ENCODE data around the gene CEP350. TPM values are rescaled to one million over a fixed set of nuclear protein-coding genes. Genes with fewer than 3 reads are reported as not detected.

The CEP350 gene, protein sequence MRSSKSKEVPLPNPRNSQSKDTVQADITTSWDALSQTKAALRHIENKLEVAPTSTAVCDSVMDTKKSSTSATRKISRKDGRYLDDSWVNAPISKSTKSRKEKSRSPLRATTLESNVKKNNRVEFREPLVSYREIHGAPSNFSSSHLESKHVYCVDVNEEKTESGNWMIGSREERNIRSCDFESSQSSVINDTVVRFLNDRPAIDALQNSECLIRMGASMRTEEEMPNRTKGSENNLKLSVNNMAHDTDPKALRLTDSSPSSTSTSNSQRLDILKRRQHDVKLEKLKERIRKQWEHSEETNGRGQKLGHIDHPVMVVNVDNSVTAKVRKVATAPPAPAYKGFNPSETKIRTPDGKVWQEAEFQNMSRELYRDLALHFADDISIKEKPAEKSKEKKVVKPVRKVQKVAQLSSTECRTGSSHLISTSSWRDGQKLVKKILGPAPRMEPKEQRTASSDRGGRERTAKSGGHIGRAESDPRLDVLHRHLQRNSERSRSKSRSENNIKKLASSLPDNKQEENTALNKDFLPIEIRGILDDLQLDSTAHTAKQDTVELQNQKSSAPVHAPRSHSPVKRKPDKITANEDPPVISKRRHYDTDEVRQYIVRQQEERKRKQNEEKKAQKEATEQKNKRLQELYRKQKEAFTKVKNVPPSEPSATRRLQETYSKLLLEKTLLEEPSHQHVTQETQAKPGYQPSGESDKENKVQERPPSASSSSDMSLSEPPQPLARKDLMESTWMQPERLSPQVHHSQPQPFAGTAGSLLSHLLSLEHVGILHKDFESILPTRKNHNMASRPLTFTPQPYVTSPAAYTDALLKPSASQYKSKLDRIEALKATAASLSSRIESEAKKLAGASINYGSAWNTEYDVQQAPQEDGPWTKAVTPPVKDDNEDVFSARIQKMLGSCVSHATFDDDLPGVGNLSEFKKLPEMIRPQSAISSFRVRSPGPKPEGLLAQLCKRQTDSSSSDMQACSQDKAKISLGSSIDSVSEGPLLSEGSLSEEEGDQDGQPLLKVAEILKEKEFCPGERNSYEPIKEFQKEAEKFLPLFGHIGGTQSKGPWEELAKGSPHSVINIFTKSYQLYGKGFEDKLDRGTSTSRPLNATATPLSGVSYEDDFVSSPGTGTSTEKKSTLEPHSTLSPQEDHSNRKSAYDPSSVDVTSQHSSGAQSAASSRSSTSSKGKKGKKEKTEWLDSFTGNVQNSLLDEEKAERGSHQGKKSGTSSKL (N-terminal part only)
- 10 to 100 TPM; 34.4 to 37.6 TPM for total RNA-seq

DNA sequence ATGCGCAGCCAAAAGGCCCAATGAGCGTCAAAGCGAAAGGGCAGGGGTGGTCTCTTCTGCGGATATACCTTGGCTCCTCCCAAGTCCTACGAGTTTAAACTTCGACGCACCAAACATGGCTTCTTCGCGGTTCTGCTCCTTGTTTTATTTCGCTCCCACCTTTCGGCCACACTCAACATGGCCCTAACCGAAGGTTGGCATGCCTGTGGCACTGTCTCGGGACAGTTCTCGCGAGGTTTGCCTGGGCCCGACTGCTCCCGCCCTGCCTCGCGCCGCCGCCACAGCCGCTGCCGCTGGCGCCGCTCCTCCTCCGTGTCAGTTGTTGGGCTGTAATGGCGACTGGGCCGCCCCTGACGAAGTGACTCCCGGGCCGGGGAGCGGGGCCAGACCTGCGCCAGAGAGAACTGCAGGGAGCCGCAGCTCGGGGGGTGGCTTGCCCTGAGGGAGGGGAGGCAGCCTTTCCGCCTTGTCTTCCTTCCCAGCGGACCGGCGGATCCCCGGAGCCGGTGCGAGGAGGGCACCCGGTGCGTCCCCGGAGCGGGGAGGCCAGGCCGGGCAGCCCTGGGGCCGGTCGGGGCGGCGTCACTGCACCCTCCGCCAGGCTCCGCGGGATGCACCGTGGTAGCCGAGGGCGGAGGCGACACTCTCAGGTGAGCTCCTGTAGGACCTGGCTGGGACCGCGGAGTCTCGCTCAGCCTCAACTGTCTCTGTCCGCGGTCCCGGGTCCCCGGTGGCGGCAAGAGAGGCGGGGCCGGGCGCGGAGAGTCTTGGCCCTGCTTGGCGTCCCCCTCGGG is at the start of gene CEP350:
TSS of gene CEP350 (plus strand) at position 318 of the 794 bp plus-strand sequence. CDS start 31,372 bp downstream, outside the sequence.
- Mint-ChIP-seq H3K36me3 (peaks cover 2% of the 10 kb centered on the region), H3K27me3 (no peaks in the 10 kb centered on the region), H3K27ac (peak within 1 kb of the TSS; percentile 96), H3K4me1 (peaks cover 37% of the 10 kb centered on the region), H3K9me3 (no peaks in the 10 kb centered on the region), H3K4me3 (peak within 1 kb of the TSS; percentile 88)
- peak; percentile 98 for DNase-seq

DNA sequence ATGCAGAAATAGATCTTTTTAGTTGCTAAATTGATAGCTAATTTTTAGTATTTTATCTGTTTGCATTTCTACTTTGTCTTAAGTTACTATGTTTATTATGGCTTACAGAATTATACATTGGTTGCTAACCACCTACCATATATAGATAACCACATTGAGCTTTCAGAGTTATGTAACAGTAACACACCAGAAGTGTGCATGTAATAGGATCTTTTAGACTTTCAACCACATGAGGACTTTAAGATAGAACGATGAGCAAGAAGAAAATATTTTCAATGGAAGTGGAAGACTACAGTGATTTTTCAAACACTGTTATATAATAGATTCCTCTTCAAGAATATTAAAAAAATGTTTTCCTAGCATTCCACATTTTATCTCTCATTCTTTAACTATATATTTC is 43.7 kb upstream of the CEP350 start:
- H3K27ac Mint-ChIP-seq, result no peak overlapping the region
- peaks cover 2% of the 10 kb centered on the region for H3K4me1 Mint-ChIP-seq
- no peaks in the 10 kb centered on the region for H3K9me3 Mint-ChIP-seq
- no peaks in the 10 kb centered on the region for H3K27me3 Mint-ChIP-seq
- DNase-seq, result no peak
- peaks cover 16% of the 10 kb centered on the region for H3K36me3 Mint-ChIP-seq
- no peak overlapping the region for H3K4me3 Mint-ChIP-seq

DNA sequence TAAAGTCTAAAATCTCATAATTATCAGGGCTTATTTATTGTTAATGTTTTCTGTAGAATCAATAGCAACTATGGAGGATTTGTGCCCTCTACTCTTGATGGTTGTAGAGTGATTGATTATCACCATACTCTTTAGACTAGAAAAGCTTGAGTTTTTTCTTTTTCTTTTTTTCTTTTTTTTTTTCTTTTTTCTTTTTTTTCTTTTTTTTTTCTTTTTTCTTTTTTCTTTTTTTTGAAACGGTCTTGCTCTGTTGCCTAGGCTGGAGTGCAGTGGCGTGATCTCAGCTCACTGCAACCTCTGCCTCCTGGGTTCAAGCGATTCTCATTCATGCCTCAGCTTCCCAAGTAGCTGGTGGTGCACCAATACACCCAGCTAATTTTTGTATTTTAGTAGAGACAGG is 42.8 kb upstream of the CEP350 start:
- Mint-ChIP-seq H3K4me3 (no peak overlapping the region), H3K36me3 (peaks cover 15% of the 10 kb centered on the region), H3K9me3 (no peaks in the 10 kb centered on the region), H3K27me3 (no peaks in the 10 kb centered on the region), H3K27ac (no peak overlapping the region), H3K4me1 (peaks cover 2% of the 10 kb centered on the region)
- DNase-seq, result no peak

DNA sequence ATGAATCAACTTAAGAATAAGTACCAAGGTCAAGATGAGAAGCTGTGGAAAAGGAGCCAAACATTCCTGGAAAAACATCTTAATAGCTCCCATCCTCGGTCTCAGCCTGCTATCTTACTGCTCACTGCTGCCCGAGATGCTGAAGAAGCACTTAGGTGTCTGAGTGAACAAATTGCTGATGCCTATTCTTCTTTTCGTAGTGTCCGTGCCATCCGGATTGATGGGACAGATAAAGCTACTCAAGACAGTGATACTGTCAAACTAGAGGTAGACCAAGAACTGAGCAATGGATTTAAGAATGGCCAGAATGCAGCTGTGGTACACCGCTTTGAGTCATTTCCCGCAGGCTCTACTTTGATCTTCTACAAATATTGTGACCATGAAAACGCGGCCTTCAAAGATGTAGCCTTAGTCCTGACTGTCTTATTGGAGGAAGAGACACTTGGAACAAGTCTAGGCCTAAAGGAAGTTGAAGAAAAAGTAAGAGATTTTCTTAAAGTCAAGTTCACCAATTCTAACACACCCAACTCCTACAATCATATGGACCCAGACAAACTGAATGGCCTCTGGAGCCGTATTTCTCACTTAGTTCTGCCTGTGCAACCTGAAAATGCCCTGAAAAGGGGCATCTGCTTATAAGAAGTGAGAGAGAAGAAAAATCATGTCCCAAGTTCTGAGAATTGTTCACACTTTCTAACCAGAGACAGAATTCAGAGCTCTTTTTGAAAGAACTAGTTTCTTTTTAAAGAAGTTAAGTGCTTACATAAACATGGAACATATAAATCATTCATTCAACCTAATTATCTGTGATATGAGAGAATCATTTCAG is 36.8 kb upstream of the CEP350 start:
- Mint-ChIP-seq H3K9me3 (no peaks in the 10 kb centered on the region), H3K27ac (peak overlapping the region; percentile 82), H3K4me3 (peak overlapping the region; percentile 1), H3K27me3 (no peaks in the 10 kb centered on the region), H3K4me1 (peaks cover 24% of the 10 kb centered on the region), H3K36me3 (peaks cover 34% of the 10 kb centered on the region)
- no peak for DNase-seq

DNA sequence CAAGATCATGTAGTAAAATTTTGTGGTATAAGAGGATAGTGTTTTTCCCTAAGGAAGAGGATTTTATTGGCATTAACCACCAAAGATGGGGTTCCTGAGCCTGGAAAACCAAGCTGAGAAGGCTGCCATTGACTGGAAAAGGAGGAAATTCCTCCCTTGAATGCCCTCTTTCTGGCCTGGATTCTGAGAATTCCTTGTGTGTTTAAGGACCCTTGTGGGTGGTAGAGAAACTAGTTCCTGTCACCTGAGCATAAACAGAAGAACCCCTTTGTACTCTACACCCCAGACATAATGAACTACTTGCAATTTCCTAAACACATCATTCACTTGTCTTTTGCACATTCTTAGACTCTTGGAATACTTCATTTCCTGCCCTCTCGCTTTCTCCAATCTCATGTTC is 33.1 kb upstream of the CEP350 start:
- peaks cover 32% of the 10 kb centered on the region for H3K36me3 Mint-ChIP-seq
- DNase-seq, result no peak
- peaks cover 26% of the 10 kb centered on the region for H3K4me1 Mint-ChIP-seq
- no peak overlapping the region for H3K27ac Mint-ChIP-seq
- no peaks in the 10 kb centered on the region for H3K27me3 Mint-ChIP-seq
- H3K4me3 Mint-ChIP-seq, result no peak overlapping the region
- H3K9me3 Mint-ChIP-seq, result no peaks in the 10 kb centered on the region

DNA sequence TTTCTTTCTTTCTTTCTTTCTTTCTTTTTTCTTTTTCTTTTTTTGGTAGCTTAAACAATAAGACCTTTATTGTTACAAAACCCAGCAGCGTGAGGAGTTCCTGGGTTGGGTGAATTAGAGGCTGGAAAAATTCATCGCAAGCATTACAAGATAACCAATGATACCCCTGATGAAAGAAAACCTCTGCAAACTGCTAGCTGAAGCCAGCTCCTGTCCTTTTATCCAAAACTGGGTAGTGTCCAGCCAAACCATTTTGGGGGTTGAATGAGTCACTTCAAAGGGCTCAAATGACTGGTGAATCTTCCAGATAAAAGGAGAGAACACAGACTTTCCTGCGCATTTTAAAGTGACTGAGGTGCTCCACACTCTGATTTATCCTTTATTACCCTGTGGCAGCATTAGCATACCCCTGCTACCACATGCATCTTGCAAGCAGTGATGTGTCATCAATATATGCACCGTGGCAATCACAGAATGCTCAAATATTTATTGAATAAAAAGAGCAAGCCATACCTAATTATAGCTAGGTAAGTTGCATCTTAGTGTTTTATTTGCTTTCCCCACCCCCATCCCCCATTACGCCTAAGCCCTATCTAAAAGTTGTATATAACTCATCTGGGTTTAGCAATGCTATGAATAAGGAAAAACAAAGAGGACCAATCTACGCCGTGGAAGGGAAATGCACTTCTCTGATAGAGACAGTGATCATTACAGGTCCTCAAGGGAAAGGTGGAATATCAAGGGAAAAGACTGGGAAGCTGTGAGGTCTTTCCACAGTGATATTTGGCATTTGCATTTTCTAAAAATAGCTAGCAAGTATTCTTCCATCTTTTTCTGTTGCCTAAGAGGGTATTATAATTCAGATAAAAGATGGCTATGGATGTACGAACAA is 32.4 kb upstream of the CEP350 start:
- H3K27ac Mint-ChIP-seq, result no peak overlapping the region
- H3K27me3 Mint-ChIP-seq, result no peaks in the 10 kb centered on the region

DNA sequence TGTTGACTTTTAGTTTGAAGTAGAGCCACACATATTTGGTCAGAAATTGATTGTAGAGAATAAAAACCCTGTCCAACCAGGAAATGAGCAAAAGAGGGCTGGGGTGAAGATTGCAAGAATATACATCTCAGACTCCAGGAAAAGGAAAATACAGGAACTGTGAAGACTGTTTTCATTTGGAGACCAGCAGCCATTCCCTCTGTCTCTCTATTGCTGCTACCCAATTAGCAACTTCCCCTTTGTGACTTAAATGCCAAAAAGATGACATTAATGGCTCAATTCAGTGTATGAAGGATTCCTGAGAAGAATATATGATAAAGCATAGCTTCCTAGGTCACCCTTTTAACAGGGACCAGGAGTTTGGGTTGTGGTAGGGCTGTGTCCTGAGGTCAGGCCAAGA is 31.6 kb upstream of the CEP350 start:
- Mint-ChIP-seq H3K27ac (no peak overlapping the region), H3K4me3 (no peak overlapping the region), H3K27me3 (no peaks in the 10 kb centered on the region), H3K9me3 (no peaks in the 10 kb centered on the region), H3K4me1 (peaks cover 18% of the 10 kb centered on the region), H3K36me3 (peaks cover 23% of the 10 kb centered on the region)
- DNase-seq, result no peak

More for the DNA sequence above, 32.4 kb upstream of the CEP350 start:
- peaks cover 31% of the 10 kb centered on the region for H3K36me3 Mint-ChIP-seq
- peaks cover 26% of the 10 kb centered on the region for H3K4me1 Mint-ChIP-seq
- H3K4me3 Mint-ChIP-seq, result no peak overlapping the region
- DNase-seq, result no peak
- no peaks in the 10 kb centered on the region for H3K9me3 Mint-ChIP-seq

DNA sequence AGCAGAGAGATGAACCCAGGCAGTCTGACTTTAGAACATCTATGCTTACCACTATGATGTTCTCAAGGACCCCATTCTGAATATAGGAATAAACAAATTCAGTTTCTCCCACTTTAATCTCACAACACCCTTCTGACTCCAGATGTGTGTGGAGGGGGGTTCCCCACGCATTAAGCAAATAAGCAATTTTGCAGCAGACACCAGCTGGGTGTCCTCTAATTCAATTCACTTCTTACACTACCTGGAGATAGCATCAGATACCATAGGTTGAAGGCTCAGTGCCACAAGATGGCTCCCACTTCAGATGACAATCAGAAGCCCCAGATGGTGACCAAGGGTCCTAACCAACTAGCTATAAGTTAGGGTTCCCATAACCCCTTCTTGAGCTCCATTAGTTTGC is 30.3 kb upstream of the CEP350 start:
- Mint-ChIP-seq H3K27me3 (no peaks in the 10 kb centered on the region), H3K36me3 (peaks cover 12% of the 10 kb centered on the region), H3K27ac (no peak overlapping the region), H3K4me3 (no peak overlapping the region), H3K4me1 (peaks cover 7% of the 10 kb centered on the region), H3K9me3 (no peaks in the 10 kb centered on the region)
- DNase-seq, result no peak

DNA sequence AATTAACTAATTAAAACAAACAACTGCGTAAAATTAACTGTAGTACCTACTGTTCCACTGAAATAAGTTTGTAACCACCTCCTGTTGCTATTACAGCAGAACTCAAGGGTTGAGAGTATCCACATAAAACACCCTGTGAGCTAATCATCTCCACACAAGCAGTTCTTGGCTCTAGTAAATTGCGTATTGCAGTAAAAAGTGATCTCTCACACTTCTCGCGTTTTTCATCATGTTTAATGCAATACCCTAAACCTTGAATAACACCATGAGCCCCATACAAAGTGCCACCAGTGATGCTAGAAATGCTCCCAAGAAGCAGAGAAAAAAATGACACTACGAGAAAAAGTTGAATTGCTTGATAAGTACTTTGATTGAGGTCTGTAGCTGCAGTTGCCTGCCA is 29.3 kb upstream of the CEP350 start:
- H3K27me3 Mint-ChIP-seq, result no peaks in the 10 kb centered on the region
- no peak for DNase-seq
- no peaks in the 10 kb centered on the region for H3K9me3 Mint-ChIP-seq
- no peak overlapping the region for H3K4me3 Mint-ChIP-seq
- no peak overlapping the region for H3K27ac Mint-ChIP-seq
- H3K4me1 Mint-ChIP-seq, result peaks cover 7% of the 10 kb centered on the region
- peaks cover 9% of the 10 kb centered on the region for H3K36me3 Mint-ChIP-seq

DNA sequence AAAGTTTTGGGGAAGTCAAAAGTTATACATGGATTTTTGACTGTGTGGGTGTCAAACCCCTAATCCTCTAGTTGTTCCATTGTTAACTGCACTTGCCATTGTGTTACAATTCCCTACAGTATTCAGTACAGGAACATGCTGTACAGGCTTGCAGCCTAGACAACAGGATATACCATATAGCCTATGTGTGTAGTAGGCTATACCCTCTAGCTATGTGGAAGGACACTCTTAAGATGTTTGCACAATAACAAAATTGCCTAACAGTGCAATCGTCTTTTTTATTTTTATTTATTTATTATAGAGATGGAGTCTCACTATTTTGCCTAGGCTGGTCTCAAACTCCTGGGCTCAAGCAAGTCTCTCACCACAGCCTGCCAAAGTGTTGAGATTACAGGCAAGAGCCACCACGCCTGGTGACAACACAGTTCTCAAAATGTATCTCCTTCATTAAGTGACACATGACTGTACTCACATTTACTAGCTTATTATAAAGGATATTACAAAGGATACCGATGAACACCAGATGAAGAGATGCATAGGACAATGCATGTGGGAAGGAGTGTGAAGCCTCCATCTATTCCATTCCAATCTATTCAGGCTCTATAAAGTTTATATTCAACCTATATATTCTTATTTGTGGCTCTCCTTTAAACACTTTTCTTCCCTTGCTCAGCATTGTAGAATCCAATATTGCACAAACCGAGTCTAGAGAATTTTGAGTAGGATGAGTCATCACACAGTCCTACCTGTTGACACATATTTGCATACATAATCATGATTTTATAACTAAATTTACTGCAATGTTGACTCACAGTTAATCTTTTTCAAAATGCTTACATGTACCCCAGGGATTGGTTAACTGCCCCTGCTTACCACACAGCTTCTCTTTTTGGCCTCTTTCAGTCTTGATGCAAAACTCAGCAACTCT is 28.4 kb upstream of the CEP350 start:
- no peak for DNase-seq
- H3K27ac Mint-ChIP-seq, result no peak overlapping the region

DNA sequence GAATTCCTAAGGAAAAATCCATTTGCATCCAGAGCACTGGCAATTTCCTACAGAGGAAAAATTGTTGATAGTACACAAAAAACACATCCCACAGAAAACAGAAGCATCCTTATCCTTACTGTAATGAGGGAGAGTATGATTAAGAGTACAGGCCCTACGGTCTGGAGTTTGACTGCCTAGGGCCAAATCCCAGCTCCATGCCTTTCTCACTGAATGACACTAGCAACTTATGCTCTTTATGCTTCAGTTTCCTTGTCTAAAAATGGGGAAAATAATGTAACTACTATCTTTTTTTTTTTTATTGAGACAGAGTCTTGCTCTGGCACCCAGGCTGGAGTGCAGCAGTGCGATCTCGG is 27.8 kb upstream of the CEP350 start:
- no peaks in the 10 kb centered on the region for H3K9me3 Mint-ChIP-seq
- H3K4me3 Mint-ChIP-seq, result no peak overlapping the region
- peaks cover 6% of the 10 kb centered on the region for H3K36me3 Mint-ChIP-seq
- H3K4me1 Mint-ChIP-seq, result peaks cover 3% of the 10 kb centered on the region
- H3K27ac Mint-ChIP-seq, result no peak overlapping the region
- DNase-seq, result no peak
- no peaks in the 10 kb centered on the region for H3K27me3 Mint-ChIP-seq

More for the DNA sequence above, 28.4 kb upstream of the CEP350 start:
- H3K36me3 Mint-ChIP-seq, result peaks cover 8% of the 10 kb centered on the region
- H3K27me3 Mint-ChIP-seq, result no peaks in the 10 kb centered on the region
- H3K4me3 Mint-ChIP-seq, result no peak overlapping the region
- peaks cover 7% of the 10 kb centered on the region for H3K4me1 Mint-ChIP-seq
- no peaks in the 10 kb centered on the region for H3K9me3 Mint-ChIP-seq
